Activated CD4-positive, alpha-beta T cell treated with anti-CD3 and anti-CD28 coated beads for 24 hours (primary cell): ENCODE results near the gene OR6C65.

Experiments
- DNase-seq, 2 donors: peaks; one replicate each; pipeline ENCODE4 v3.0.0-alpha.2; 2020; ENCODE audit warnings: low read depth in 2 of 2

OR6C65 gene

GRCh38 chr12:55446326-55446725 is 46.0 kb downstream of the OR6C65 start:
- no peak for DNase-seq

GRCh38 chr12:55448825-55449224 is 48.5 kb downstream of the OR6C65 start:
- no peak for DNase-seq
